Measurements from ENCODE around the gene PIK3C2B. TPM values are rescaled to one million over a fixed set of nuclear protein-coding genes. Genes with fewer than 3 reads are reported as not detected.

Gene PIK3C2B
- total and polyA plus RNA-seq, 2 donors (not counting 1 experiment from before 2014, with no cell fraction given), result 90.3 to 142 TPM

DNA sequence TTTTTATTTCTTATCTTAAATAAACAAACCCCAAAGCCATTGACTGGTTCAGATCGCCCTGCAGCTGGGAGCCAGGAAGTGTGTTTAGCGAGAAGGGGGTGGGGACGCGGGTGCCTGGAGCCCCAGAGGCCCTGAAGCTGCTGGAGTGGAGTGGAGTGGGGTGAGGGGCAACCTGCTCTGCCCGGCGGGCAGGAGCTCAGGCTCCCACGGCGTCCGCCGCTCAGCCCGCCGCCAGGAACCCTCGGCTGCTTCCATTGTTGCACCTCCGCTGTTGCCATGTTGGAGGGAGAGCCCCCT is 673 bp downstream of the PIK3C2B start:
- DNase-seq, result no peak
- H3K79me2 ChIP-seq (ENCODE audit: control insufficient read depth, insufficient read depth, low read length), result peaks cover 58% of the 10 kb centered on the region
- TF ChIP-seq, protein P1, sequence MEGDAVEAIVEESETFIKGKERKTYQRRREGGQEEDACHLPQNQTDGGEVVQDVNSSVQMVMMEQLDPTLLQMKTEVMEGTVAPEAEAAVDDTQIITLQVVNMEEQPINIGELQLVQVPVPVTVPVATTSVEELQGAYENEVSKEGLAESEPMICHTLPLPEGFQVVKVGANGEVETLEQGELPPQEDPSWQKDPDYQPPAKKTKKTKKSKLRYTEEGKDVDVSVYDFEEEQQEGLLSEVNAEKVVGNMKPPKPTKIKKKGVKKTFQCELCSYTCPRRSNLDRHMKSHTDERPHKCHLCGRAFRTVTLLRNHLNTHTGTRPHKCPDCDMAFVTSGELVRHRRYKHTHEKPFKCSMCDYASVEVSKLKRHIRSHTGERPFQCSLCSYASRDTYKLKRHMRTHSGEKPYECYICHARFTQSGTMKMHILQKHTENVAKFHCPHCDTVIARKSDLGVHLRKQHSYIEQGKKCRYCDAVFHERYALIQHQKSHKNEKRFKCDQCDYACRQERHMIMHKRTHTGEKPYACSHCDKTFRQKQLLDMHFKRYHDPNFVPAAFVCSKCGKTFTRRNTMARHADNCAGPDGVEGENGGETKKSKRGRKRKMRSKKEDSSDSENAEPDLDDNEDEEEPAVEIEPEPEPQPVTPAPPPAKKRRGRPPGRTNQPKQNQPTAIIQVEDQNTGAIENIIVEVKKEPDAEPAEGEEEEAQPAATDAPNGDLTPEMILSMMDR (IDR thresholded peaks at IDR 0.05), result no peak
- no peak for TF ChIP-seq EZH2 (IDR thresholded peaks at IDR 0.05; ENCODE audit: borderline replicate concordance, insufficient read depth, low read depth, low read length, poor library complexity, severe bottlenecking)
- under 1% methylated on average over 13 of the region's 14 CpGs for WGBS (ENCODE audit: insufficient coverage)
- peaks cover 76% of the 10 kb centered on the region for H3K4me1 Mint-ChIP-seq
- ChIA-PET CTCF (interaction anchor here (0.7 to 20.4 kb wide), 15 partner anchors 10 to 313 kb away, joined by 3 to 1884 read pairs (median 4); partner anchors contain the start of gene MDM4), POLR2A (interaction anchor here (0.6 to 8.1 kb wide), 14 partner anchors 8 to 75 kb away, joined by 3 to 161 read pairs (median 4); partner anchors contain the start of gene MDM4)
- peaks cover 0 to 3% (median 0%) of the 10 kb centered on the region in 3 donors for H3K9me3 ChIP-seq (ENCODE audit: control extremely low read depth in 1 of 3, control insufficient read depth in 2 of 3, insufficient read depth in 1 of 3, low read length in 2 of 3)
- peak overlapping the region; percentile 95 for H3K9ac ChIP-seq (ENCODE audit: low read length)
- H3K4me3 ChIP-seq (ENCODE audit: control extremely low read depth in 1 of 5, extremely low read depth in 1 of 5, insufficient read depth in 1 of 5, low read depth in 2 of 5, low read length in 4 of 5), result peak overlapping the region; percentile 84 to 98 (median 89)
- peak overlapping the region; percentile 96 for H3K27ac Mint-ChIP-seq
- peak overlapping the region; percentile 77 for H2AFZ ChIP-seq (ENCODE audit: insufficient read depth, low read depth, low read length, poor library complexity, severe bottlenecking)
- H3K4me2 ChIP-seq (replicated peaks; ENCODE audit: low read depth, low read length, poor library complexity, severe bottlenecking), result peak overlapping the region; percentile 86
- peaks cover 44% of the 10 kb centered on the region for H4K20me1 ChIP-seq (ENCODE audit: control insufficient read depth, insufficient read depth, low read length, poor library complexity, severe bottlenecking)
- H3K36me3 ChIP-seq (replicated peaks in 1 of 2; ENCODE audit: control extremely low read depth in 1 of 2, control insufficient read depth in 1 of 2, extremely low read depth in 1 of 2, insufficient read depth in 2 of 2, low read length in 1 of 2), result peaks cover 0 to 13% of the 10 kb centered on the region in 2 experiments
- peaks cover 69 to 87% of the 10 kb centered on the region in 2 donors for H3K4me1 ChIP-seq (ENCODE audit: control insufficient read depth in 2 of 2, insufficient read depth in 2 of 2, low read length in 2 of 2)
- intact Hi-C loops (cut with micrococcal nuclease), result loop anchor here (1.0 to 2.0 kb wide), 5 partner anchors 9 to 41 kb away; no protein-coding TSS in a partner anchor
- H3K9me3 Mint-ChIP-seq (ENCODE audit: insufficient read depth), result no peaks in the 10 kb centered on the region
- H3K4me3 Mint-ChIP-seq, result peak overlapping the region; percentile 97
- H3K27me3 ChIP-seq (replicated peaks in 1 of 4; ENCODE audit: control extremely low read depth in 1 of 4, control insufficient read depth in 3 of 4, insufficient read depth in 4 of 4, low read length in 3 of 4), result no peaks in the 10 kb centered on the region
- H3K27ac ChIP-seq (ENCODE audit: low read length in 2 of 2), result peak overlapping the region; percentile 78 to 79
- no peaks in the 10 kb centered on the region for H3K27me3 Mint-ChIP-seq
- ATAC-seq (ENCODE audit: low read depth), result peak; percentile 28
